ENCODE results near the gene ARMC8.

Gene ARMC8

GRCh38 chr3:138254216-138254615 lies 67.1 kb downstream of the ARMC8 start:
- TF ChIP-seq SIN3A (IDR thresholded peaks at IDR 0.05; ENCODE audit: borderline replicate concordance, insufficient read depth, low read length) (no peak), POLR2AphosphoS5 (IDR thresholded peaks at IDR 0.05; ENCODE audit: low read depth, low read length) (no peak), REST (IDR thresholded peaks at IDR 0.05; ENCODE audit: insufficient read depth in 1 of 2, low read depth in 2 of 2, low read length in 2 of 2) (no peak), TAF1 (IDR thresholded peaks at IDR 0.05; ENCODE audit: borderline replicate concordance, insufficient read depth, low read length) (no peak), FOXP2 (optimal IDR thresholded peaks at IDR 0.05; ENCODE audit: borderline replicate concordance, extremely low read depth, extremely low read length, insufficient read depth) (no peak)

- TF ChIP-seq POLR2AphosphoS5 (IDR thresholded peaks at IDR 0.05; ENCODE audit: low read depth, low read length) (no peak), REST (IDR thresholded peaks at IDR 0.05; ENCODE audit: insufficient read depth in 1 of 2, low read depth in 2 of 2, low read length in 2 of 2) (no peak), TAF1 (IDR thresholded peaks at IDR 0.05; ENCODE audit: borderline replicate concordance, insufficient read depth, low read length) (no peak), FOXP2 (optimal IDR thresholded peaks at IDR 0.05; ENCODE audit: borderline replicate concordance, extremely low read depth, extremely low read length, insufficient read depth) (no peak), SIN3A (IDR thresholded peaks at IDR 0.05; ENCODE audit: borderline replicate concordance, insufficient read depth, low read length) (no peak)
These were observed 68.9 kb downstream of the ARMC8 start for GRCh38 chr3:138256022-138256421.

GRCh38 chr3:138257986-138258385 lies 70.9 kb downstream of the ARMC8 start:
- TF ChIP-seq TAF1 (IDR thresholded peaks at IDR 0.05; ENCODE audit: borderline replicate concordance, insufficient read depth, low read length) (no peak), FOXP2 (optimal IDR thresholded peaks at IDR 0.05; ENCODE audit: borderline replicate concordance, extremely low read depth, extremely low read length, insufficient read depth) (no peak), SIN3A (IDR thresholded peaks at IDR 0.05; ENCODE audit: borderline replicate concordance, insufficient read depth, low read length) (no peak), POLR2AphosphoS5 (IDR thresholded peaks at IDR 0.05; ENCODE audit: low read depth, low read length) (no peak)

- no peak for TF ChIP-seq SIN3A (IDR thresholded peaks at IDR 0.05; ENCODE audit: borderline replicate concordance, insufficient read depth, low read length)
- no peak for TF ChIP-seq TAF1 (IDR thresholded peaks at IDR 0.05; ENCODE audit: borderline replicate concordance, insufficient read depth, low read length)
- TF ChIP-seq FOXP2 (optimal IDR thresholded peaks at IDR 0.05; ENCODE audit: borderline replicate concordance, extremely low read depth, extremely low read length, insufficient read depth): no peak
- TF ChIP-seq REST (IDR thresholded peaks at IDR 0.05; ENCODE audit: insufficient read depth in 1 of 2, low read depth in 2 of 2, low read length in 2 of 2): no peak
- no peak for TF ChIP-seq POLR2AphosphoS5 (IDR thresholded peaks at IDR 0.05; ENCODE audit: low read depth, low read length)
These were observed 72.0 kb downstream of the ARMC8 start for GRCh38 chr3:138259126-138259525.

GRCh38 chr3:138260611-138261010 lies 73.5 kb downstream of the ARMC8 start:
- TF ChIP-seq REST (IDR thresholded peaks at IDR 0.05; ENCODE audit: insufficient read depth in 1 of 2, low read depth in 2 of 2, low read length in 2 of 2) (no peak), FOXP2 (optimal IDR thresholded peaks at IDR 0.05; ENCODE audit: borderline replicate concordance, extremely low read depth, extremely low read length, insufficient read depth) (no peak)

All from PFSK-1 (cell line).